Fibroblast of villous mesenchyme (primary cell): ENCODE data around the gene MUC6. TPM values are rescaled to one million over a fixed set of nuclear protein-coding genes. Genes with fewer than 3 reads are reported as not detected.
A peak's percentile ranks its signal among the peaks of the same experiment; 100 is the strongest.

Experiments
- DNase-seq: peaks from one replicate; pipeline ENCODE4 v3.0.0-alpha.2; 2010; ENCODE audit warnings: low read depth
- H3K4me3 ChIP-seq: 2 replicates; pipeline ENCODE4 v1.5.1; 2011; ENCODE audit warnings: low read depth, mild to moderate bottlenecking, low read length
- total RNA-seq: library from RNA; depleted of rRNA; stranded (reverse); fragments of >200 nt; gene quantifications from 2 replicates; pipeline ENCODE4 v1.2.3, GENCODE V29; 2012
- TF ChIP-seq, protein P1 (sequence below): IDR thresholded peaks from 2 replicates; pipeline ENCODE4 v1.5.1; 2012; ENCODE audit warnings: low read depth, mild to moderate bottlenecking, low read length; ENCODE audit not compliant: insufficient read depth

The MUC6 gene
- total RNA-seq, 1 donor: not detected

GRCh38 chr11:999009-999408, 37.5 kb downstream of the MUC6 start:
- TF ChIP-seq, protein P1, sequence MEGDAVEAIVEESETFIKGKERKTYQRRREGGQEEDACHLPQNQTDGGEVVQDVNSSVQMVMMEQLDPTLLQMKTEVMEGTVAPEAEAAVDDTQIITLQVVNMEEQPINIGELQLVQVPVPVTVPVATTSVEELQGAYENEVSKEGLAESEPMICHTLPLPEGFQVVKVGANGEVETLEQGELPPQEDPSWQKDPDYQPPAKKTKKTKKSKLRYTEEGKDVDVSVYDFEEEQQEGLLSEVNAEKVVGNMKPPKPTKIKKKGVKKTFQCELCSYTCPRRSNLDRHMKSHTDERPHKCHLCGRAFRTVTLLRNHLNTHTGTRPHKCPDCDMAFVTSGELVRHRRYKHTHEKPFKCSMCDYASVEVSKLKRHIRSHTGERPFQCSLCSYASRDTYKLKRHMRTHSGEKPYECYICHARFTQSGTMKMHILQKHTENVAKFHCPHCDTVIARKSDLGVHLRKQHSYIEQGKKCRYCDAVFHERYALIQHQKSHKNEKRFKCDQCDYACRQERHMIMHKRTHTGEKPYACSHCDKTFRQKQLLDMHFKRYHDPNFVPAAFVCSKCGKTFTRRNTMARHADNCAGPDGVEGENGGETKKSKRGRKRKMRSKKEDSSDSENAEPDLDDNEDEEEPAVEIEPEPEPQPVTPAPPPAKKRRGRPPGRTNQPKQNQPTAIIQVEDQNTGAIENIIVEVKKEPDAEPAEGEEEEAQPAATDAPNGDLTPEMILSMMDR: no peak
- no peak for DNase-seq
- H3K4me3 ChIP-seq: no peak overlapping the region

DNA sequence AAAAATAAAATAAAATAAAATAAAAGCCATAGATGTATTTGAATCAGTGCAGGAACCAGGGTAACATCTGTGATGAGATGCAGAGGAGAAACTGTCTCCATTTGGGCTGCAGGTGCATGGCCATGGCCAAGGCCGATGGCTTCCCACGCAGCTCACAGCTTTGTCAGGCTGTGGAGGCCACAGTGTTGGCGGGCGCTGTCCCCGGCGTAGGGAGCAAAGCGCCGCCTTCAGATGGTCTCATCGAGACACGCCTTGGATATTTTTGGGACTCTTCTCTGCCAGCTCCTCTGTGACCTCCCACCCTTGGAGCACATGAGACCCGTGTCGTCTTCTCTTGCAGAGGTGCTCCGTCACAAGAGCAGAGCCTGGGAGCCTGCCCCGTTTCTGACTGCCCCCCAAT, 38.6 kb downstream of the MUC6 start:
- no peak overlapping the region for H3K4me3 ChIP-seq
- TF ChIP-seq, protein P1: no peak
- DNase-seq: no peak

DNA sequence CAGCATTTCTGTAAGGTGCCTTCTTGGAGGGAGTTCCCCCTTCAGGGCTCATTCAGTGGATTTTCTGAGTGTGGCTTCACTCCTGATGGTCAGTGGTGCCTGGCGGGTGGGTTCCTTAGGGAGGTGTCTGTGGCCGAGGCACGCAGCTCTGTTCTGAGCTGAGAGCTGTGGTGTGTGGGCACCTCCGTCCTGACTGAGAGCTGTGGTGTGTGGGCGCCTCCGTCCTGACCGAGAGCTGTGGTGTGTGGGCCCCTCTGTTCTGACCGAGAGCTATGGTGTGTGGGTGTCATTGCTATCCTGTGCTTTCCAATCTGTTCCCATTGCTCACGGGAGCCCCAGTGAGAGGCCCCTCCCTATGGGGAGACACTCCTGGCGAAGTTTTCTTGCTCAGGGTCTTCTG, 39.8 kb downstream of the MUC6 start:
- no peak for DNase-seq
- no peak overlapping the region for H3K4me3 ChIP-seq
- TF ChIP-seq, protein P1: no peak

- DNase-seq: peak; percentile 62
- TF ChIP-seq, protein P1: no peak
- H3K4me3 ChIP-seq: no peak overlapping the region
Observed at GRCh38 chr11:995752-996420, 40.6 kb downstream of the MUC6 start.

DNA sequence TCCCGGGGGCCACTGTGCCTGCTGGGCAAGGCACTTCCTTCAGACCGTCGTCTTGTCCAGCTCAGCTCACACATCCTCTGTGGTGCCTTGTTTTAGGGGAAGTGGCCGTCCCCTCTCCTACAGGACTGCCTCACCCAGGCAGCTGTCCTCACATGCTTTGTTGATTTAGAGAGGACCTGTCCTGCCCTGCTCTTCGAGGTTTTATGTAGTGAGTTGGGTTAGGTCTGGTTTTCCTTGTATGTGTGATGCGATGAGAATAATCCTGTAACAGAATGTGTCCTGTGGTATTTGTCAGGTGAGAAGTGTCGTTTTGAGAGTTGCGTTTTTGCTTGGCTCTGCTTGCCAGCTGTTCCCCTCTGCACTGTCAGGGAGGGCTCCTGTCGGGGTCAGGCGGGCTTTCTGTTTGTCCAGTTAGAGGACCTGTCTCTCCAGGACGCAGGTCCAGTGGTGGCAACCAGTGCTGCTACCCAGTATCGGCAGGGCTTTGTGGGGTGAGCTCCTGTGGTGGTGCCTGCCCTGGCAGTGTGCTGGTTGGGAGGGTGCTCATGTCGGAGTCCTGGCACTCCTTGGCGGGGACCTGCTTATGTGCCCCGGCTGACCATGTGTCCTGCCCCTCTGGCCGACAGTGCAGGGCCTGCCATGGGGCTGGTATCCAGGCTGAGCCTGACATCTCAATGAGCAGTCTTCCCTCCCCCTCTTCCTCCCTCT, 41.3 kb downstream of the MUC6 start:
- TF ChIP-seq, protein P1: no peak
- no peak overlapping the region for H3K4me3 ChIP-seq
- no peak for DNase-seq

DNA sequence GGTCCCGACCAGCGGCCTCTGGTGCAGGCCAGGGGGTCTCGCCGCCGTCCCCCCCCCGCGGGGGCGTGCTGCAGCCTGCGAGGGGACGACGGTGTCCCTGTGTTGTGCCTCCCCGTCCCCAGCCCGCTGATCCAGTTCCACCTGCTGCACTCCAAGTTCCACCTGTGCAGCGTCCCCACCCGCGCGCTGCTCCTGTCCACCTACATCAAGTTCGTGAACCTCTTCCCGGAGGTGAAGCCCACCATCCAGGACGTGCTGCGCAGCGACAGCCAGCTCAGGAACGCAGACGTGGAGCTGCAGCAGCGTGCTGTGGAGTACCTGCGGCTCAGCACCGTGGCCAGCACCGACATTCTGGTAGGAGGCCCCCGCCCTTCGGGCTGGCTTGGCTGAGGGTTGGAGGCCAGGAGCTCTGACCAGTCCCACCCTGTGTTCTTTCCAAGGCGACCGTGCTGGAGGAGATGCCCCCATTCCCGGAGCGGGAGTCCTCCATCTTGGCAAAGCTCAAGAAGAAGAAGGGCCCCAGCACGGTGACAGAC, 42.8 kb downstream of the MUC6 start:
- H3K4me3 ChIP-seq: no peak overlapping the region
- DNase-seq: no peak
- TF ChIP-seq, protein P1: no peak
